NCI-H345 (cell line): ENCODE data around the gene EVA1B.

Experiments used
- DNase-seq: peaks from one replicate; lab custom pipeline; 2025; lab: John Stamatoyannopoulos, UW

The EVA1B gene

GRCh38 chr1:36323636-36324352 lies at the start of gene EVA1B:
Gene EVA1B, minus strand, starts transcription at chr1:36323645. Its CDS starts 608 bp downstream, at chr1:36323037.
- DNase-seq = peak; percentile 36

GRCh38 chr1:36372617-36373016 lies 49.2 kb upstream of the EVA1B start:
- DNase-seq = no peak

- peak; percentile 82 for DNase-seq
Observed at GRCh38 chr1:36369061-36369861, 45.8 kb upstream of the EVA1B start.

- no peak for DNase-seq
Observed at GRCh38 chr1:36367798-36368197, 44.4 kb upstream of the EVA1B start.

- DNase-seq = no peak
Observed at GRCh38 chr1:36367066-36367465, 43.6 kb upstream of the EVA1B start.

GRCh38 chr1:36366091-36366661 lies 42.7 kb upstream of the EVA1B start:
- no peak for DNase-seq

GRCh38 chr1:36365381-36365780 lies 41.9 kb upstream of the EVA1B start:
- no peak for DNase-seq

- DNase-seq = no peak
Observed at GRCh38 chr1:36359911-36360550, 36.6 kb upstream of the EVA1B start.

- DNase-seq = no peak
Observed at GRCh38 chr1:36359383-36359782, 35.9 kb upstream of the EVA1B start.

GRCh38 chr1:36358514-36359084 lies 35.2 kb upstream of the EVA1B start:
- no peak for DNase-seq

- no peak for DNase-seq
Observed at GRCh38 chr1:36355811-36356210, 32.4 kb upstream of the EVA1B start.

- no peak for DNase-seq
Observed at GRCh38 chr1:36354486-36354885, 31.0 kb upstream of the EVA1B start.

- DNase-seq = no peak
Observed at GRCh38 chr1:36352910-36353878, 29.7 kb upstream of the EVA1B start.

- no peak for DNase-seq
Observed at GRCh38 chr1:36352125-36352909, 28.9 kb upstream of the EVA1B start.

GRCh38 chr1:36351227-36351977 lies 28.0 kb upstream of the EVA1B start:
- DNase-seq = no peak

GRCh38 chr1:36350659-36351226 lies 27.3 kb upstream of the EVA1B start:
- DNase-seq = no peak

- DNase-seq = no peak
Observed at GRCh38 chr1:36349839-36350238, 26.4 kb upstream of the EVA1B start.

- DNase-seq = no peak
Observed at GRCh38 chr1:36349241-36349671, 25.8 kb upstream of the EVA1B start.

GRCh38 chr1:36346741-36347370 lies 23.4 kb upstream of the EVA1B start:
- no peak for DNase-seq
